ENCODE data around the gene SORT1.

DNA sequence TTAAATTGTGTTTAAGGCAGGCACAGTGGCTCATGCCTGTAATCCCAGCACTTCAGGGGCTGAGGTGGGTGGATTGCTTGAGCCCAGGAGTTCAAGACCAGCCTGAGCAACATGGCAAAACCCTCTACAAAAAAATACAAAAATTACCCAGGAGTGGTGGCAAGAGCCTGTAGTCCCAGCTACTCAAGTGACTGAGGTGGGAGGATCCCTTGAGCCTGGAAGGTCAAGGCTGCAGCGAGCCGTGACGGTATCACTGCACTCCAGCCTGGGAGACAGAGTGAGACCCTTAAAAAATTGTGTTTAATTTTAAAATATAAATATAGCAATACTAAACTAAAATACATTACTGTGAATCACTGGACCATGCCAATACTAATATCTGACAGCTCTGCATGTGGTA is 42.8 kb downstream of the SORT1 start:
- TF ChIP-seq, protein P1, sequence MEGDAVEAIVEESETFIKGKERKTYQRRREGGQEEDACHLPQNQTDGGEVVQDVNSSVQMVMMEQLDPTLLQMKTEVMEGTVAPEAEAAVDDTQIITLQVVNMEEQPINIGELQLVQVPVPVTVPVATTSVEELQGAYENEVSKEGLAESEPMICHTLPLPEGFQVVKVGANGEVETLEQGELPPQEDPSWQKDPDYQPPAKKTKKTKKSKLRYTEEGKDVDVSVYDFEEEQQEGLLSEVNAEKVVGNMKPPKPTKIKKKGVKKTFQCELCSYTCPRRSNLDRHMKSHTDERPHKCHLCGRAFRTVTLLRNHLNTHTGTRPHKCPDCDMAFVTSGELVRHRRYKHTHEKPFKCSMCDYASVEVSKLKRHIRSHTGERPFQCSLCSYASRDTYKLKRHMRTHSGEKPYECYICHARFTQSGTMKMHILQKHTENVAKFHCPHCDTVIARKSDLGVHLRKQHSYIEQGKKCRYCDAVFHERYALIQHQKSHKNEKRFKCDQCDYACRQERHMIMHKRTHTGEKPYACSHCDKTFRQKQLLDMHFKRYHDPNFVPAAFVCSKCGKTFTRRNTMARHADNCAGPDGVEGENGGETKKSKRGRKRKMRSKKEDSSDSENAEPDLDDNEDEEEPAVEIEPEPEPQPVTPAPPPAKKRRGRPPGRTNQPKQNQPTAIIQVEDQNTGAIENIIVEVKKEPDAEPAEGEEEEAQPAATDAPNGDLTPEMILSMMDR (conservative IDR thresholded peaks at IDR 0.05), result no peak
- TF ChIP-seq ZFX (IDR thresholded peaks at IDR 0.05), result no peak

All from C4-2B (cell line).